NT2/D1 (cell line): ENCODE results near the gene TEX14.

ENCODE experiments used
- DNase-seq: peaks from one replicate; pipeline ENCODE4 v3.0.0-alpha.2; 2011; ENCODE audit warnings: low read depth, low spot score
- H3K27me3 ChIP-seq: 2 replicates; pipeline ENCODE4 v1.6.0; 2011; ENCODE audit warnings: mild to moderate bottlenecking; ENCODE audit not compliant: insufficient read length, insufficient read depth
- H3K36me3 ChIP-seq: 2 replicates; pipeline ENCODE4 v1.6.1; 2011; ENCODE audit warnings: mild to moderate bottlenecking, low read length, mixed read lengths; ENCODE audit not compliant: insufficient read depth, insufficient read length
- H3K4me1 ChIP-seq: 2 replicates; pipeline ENCODE4 v1.5.1; 2011; ENCODE audit not compliant: insufficient read depth, insufficient read length
- H3K4me3 ChIP-seq: 2 replicates; pipeline ENCODE4 v1.5.1; 2011; ENCODE audit warnings: low read depth; ENCODE audit not compliant: insufficient read length
- H3K9ac ChIP-seq: 2 replicates; pipeline ENCODE4 v1.6.0; 2011; ENCODE audit warnings: low read depth; ENCODE audit not compliant: insufficient read length
- H3K9me3 ChIP-seq: 2 replicates; pipeline ENCODE4 v1.5.1; 2011; ENCODE audit warnings: mild to moderate bottlenecking, low read length; ENCODE audit not compliant: insufficient read depth
- SUZ12 ChIP-seq: IDR thresholded peaks from 2 replicates; pipeline ENCODE4 v1.6.1; 2011; ENCODE audit not compliant: insufficient read length, insufficient read depth; ENCODE audit errors: extremely low read depth
- YY1 ChIP-seq: IDR thresholded peaks from 2 replicates; pipeline ENCODE4 v1.6.1; 2011; ENCODE audit not compliant: insufficient read length, insufficient read depth
- ZNF274 ChIP-seq: IDR thresholded peaks from 2 replicates; pipeline ENCODE4 v1.6.1; 2011; ENCODE audit warnings: mild to moderate bottlenecking, low read depth, low read length

TEX14 gene

DNA sequence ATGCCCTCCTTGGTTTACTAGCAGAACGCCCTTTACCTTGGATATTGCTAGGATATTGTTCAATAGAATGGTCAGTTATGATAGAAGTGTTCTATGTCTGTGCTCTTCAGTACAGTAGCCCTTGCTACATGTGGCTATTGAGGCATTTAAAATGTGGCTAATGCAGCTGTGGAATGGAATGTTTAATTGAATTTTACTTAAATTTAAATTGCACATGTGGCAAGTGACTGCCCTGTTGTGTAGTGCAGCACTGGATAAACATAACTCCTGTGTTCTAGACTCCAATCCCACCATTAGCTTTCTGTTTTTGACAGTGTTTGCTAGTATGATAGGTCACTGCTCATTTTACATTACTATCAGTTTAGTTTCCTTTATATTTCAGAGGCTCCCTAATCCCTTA, 30.4 kb upstream of the TEX14 start:
- H3K36me3 ChIP-seq = peaks cover 30% of the 10 kb centered on the region
- no peaks in the 10 kb centered on the region for H3K9me3 ChIP-seq
- DNase-seq = no peak
- no peak overlapping the region for H3K9ac ChIP-seq
- no peak for TF ChIP-seq YY1
- no peaks in the 10 kb centered on the region for H3K4me1 ChIP-seq
- H3K27me3 ChIP-seq = no peaks in the 10 kb centered on the region
- H3K4me3 ChIP-seq = no peak overlapping the region

DNA sequence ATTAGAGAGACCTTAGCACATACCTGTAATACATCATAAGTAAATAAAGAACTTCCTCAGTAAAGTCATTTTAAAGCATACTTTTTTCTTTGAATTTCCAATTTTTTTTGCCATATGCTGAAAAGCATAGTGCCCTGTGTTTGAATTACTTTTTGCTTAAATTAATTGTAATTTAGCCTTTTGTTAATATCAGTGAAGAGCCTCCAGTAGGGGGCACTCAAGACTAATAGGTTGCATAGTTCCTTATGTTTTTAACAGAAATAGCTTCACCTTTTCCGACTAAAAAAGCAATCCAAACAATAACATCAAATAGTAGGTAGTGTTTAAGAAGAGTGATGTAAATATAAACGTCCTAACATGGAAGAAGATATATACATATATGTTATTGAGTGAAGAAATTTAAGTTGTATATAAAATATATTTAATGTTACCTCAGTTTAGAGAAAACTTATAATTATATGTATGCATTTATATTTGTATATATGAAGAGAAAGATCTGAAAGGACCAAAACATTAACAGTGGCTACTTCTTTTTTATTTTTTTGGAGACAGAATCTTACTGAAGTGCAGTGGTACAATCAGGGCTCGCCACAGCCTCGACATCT, 19.2 kb upstream of the TEX14 start:
- DNase-seq = peak; percentile 23
- TF ChIP-seq YY1 = no peak
- TF ChIP-seq SUZ12 = no peak
- no peak for TF ChIP-seq ZNF274
- H3K9ac ChIP-seq = no peak overlapping the region
- H3K36me3 ChIP-seq = peaks cover 47% of the 10 kb centered on the region
- no peaks in the 10 kb centered on the region for H3K9me3 ChIP-seq
- H3K4me3 ChIP-seq = no peak overlapping the region
- no peaks in the 10 kb centered on the region for H3K27me3 ChIP-seq
- no peaks in the 10 kb centered on the region for H3K4me1 ChIP-seq

DNA sequence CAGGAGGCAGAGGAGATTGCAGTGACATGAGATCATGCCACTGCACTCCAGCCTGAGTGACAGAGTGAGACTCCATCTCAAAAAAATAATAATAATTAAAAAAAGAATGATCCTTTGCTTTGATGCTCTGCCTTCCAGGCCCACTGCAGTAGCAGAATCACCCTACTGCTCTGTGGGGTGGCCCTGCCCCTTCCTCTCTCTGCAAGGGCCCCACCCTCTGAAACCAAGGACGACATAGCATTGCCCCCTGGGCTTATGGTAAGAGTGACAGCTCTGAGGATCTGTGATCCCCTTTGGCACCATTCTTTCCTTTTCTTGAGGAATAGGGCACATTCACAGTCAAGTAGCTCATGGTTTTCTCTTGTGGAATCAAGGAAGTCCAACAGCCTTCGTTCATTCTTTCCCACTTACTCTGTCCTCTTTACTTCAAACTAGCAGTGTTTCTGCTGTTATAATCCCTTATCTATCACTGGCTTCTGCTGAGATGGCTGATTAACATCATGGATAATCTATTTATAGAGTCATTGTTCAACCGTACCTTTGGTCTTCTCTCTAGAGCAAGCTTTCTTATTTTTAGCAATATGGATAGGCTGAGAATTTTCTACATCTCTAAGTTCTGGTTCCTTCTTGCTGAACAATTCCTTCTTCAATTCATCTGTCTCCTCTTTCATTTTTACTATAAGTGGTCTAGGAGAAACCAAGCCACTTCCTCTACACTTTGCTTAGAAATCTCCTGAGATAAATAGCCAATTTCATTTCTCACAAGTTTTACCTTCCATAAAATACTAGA, 14.7 kb upstream of the TEX14 start:
- H3K4me1 ChIP-seq = no peaks in the 10 kb centered on the region
- no peak overlapping the region for H3K9ac ChIP-seq
- H3K27me3 ChIP-seq = no peaks in the 10 kb centered on the region
- DNase-seq = no peak
- H3K9me3 ChIP-seq = no peaks in the 10 kb centered on the region
- TF ChIP-seq YY1 (no peak), SUZ12 (no peak), ZNF274 (no peak)
- H3K36me3 ChIP-seq = peaks cover 51% of the 10 kb centered on the region
- no peak overlapping the region for H3K4me3 ChIP-seq

DNA sequence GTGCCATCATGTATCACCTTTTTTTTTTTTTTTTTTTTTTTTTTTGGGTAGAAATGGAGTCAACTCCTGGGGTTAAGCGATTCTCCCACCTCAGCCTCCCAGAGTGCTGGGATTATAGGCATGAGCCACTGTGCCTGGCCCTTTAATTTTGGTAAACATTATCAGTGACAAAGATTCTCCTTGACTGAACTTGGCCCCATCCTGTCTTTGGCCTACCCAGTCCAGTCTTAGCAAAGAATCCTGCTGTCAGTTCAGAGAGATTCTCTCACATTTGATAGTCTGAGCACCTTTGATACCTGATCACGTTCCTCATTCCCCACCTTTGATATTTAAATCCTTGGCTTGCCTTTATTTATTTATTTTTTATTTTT, 12.1 kb upstream of the TEX14 start:
- H3K9me3 ChIP-seq = no peaks in the 10 kb centered on the region
- no peaks in the 10 kb centered on the region for H3K27me3 ChIP-seq
- no peak overlapping the region for H3K9ac ChIP-seq
- TF ChIP-seq ZNF274 (no peak), SUZ12 (no peak), YY1 (no peak)
- H3K36me3 ChIP-seq = peaks cover 52% of the 10 kb centered on the region
- DNase-seq = no peak
- no peaks in the 10 kb centered on the region for H3K4me1 ChIP-seq
- H3K4me3 ChIP-seq = no peak overlapping the region

DNA sequence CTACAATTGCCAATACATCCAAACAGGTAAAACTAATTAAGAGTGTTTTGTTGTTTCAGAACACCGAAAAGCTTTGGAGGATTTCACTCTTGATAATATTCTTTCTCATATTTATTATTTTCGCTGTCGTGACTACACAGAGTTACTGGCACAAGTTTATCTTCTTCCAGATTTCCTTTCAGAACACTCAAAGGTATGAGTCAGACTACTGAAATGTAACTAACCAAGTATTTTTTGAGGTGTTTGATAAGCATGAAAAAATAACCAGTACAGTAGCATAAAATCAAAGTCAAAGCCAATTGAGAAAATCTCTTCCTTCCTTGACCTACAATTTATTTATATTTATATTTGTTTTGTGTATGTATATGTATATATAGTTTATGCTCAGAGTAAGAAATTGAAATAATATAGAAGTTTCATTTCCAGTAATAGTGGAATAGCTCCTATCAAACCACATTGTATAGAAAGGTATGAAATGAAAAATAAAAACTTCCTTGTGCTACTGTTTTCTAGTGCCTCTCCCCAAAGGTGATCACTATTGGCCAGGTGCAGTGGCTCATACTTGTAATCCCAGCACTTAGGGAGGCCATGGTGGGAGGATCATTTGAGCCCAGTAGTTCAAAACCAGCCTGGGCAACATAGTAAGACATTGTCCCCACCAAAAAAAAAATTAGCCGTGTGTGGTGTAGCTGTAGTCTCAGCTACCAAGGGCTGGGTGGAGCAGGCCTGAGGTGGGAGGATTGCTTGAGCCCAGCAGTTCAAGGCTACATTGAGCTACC, 11.5 kb upstream of the TEX14 start:
- no peak for TF ChIP-seq YY1
- no peak for TF ChIP-seq ZNF274
- TF ChIP-seq SUZ12 = no peak
- Histone ChIP-seq H3K9ac (no peak overlapping the region), H3K9me3 (no peaks in the 10 kb centered on the region), H3K4me1 (no peaks in the 10 kb centered on the region), H3K36me3 (peaks cover 52% of the 10 kb centered on the region), H3K27me3 (no peaks in the 10 kb centered on the region), H3K4me3 (no peak overlapping the region)
- no peak for DNase-seq

DNA sequence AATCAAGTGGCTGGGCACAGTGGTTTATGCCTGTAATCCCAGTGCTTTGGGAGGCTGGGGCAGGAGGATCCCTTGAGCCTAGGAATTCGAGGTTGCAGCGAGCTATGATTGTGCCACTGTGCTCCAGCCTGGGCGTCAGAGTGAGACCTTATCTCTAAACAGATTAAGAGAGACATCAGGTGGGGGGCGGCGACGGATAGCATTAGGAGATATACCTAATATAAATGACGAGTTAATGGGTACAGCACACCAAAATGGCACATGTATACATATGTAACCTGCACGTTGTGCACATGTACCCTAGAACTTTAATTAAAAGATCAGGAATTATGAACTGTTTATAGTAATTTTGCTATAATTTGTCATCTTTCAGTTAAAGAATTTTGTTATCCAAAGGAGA, 10.9 kb upstream of the TEX14 start:
- H3K9me3 ChIP-seq = no peaks in the 10 kb centered on the region
- H3K36me3 ChIP-seq = peaks cover 49% of the 10 kb centered on the region
- H3K4me3 ChIP-seq = no peak overlapping the region
- no peak for DNase-seq
- no peak for TF ChIP-seq ZNF274
- no peak for TF ChIP-seq SUZ12
- TF ChIP-seq YY1 = no peak
- H3K9ac ChIP-seq = no peak overlapping the region
- no peaks in the 10 kb centered on the region for H3K4me1 ChIP-seq
- H3K27me3 ChIP-seq = no peaks in the 10 kb centered on the region

DNA sequence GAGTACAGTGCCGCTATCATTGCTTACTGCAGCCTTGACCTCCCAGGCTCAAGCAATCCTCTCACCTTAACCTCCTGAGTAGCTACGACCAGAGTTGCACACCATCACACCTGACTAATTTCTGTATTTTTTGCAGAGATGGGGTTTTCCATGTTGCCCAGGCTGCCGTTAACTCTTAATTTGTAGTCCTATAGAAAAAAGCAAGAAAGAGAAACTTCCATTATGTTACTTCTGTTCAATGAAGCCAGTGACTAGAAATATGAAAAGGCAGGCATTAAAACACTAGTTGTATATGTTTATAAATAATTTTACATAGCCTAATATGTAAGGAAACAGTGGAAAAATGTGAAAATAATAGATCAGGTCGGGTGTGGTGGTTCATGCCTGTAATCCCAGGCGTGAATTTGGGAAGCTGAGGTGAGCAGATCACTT, 10.2 kb upstream of the TEX14 start:
- no peaks in the 10 kb centered on the region for H3K27me3 ChIP-seq
- no peak overlapping the region for H3K4me3 ChIP-seq
- no peaks in the 10 kb centered on the region for H3K4me1 ChIP-seq
- no peak for TF ChIP-seq ZNF274
- no peak for TF ChIP-seq SUZ12
- TF ChIP-seq YY1 = no peak
- H3K9ac ChIP-seq = no peak overlapping the region
- H3K36me3 ChIP-seq = peaks cover 46% of the 10 kb centered on the region
- H3K9me3 ChIP-seq = no peaks in the 10 kb centered on the region
- DNase-seq = no peak
